KMS-11 (cell line): ENCODE data around the gene ARHGAP45.

Experiments
- H2AFZ ChIP-seq: fragments of 200-600 bp; sonication (generic); 2 replicates; pipeline ENCODE4 v1.6.1; 2016; ENCODE audit warnings: antibody characterized with exemption, mixed run types, low read depth
- H3K27ac ChIP-seq: fragments of 200-600 bp; sonication (generic); 2 replicates; pipeline ENCODE4 v1.6.1; 2016; ENCODE audit warnings: mild to moderate bottlenecking, mixed run types
- H3K27me3 ChIP-seq: fragments of 200-600 bp; sonication (generic); 2 replicates; pipeline ENCODE4 v1.6.1; 2017; ENCODE audit warnings: mild to moderate bottlenecking, low read depth, mixed run types, moderate library complexity; ENCODE audit not compliant: insufficient read depth
- H3K36me3 ChIP-seq: fragments of 200-600 bp; sonication (generic); 2 replicates; pipeline ENCODE4 v1.6.1; 2017; ENCODE audit warnings: mild to moderate bottlenecking, mixed run types; ENCODE audit not compliant: insufficient read depth
- H3K4me1 ChIP-seq: fragments of 200-600 bp; sonication (generic); 2 replicates; pipeline ENCODE4 v1.6.1; 2016; ENCODE audit warnings: mild to moderate bottlenecking, low read depth, mixed run types; ENCODE audit not compliant: poor library complexity, severe bottlenecking
- H3K4me2 ChIP-seq: fragments of 200-600 bp; sonication (generic); 2 replicates; pipeline ENCODE4 v1.7.0; 2016; ENCODE audit warnings: mild to moderate bottlenecking, mixed run types
- H3K4me3 ChIP-seq: fragments of 200-600 bp; sonication (generic); IDR thresholded peaks from 2 replicates; pipeline ENCODE4 v1.6.1; 2017; ENCODE audit warnings: low read depth, low read length, mixed read lengths; ENCODE audit not compliant: insufficient read depth
- H3K79me2 ChIP-seq: fragments of 200-600 bp; sonication (generic); 2 replicates; pipeline ENCODE4 v1.6.1; 2016; ENCODE audit warnings: low read depth, mixed run types; ENCODE audit not compliant: insufficient read depth
- H3K9ac ChIP-seq: fragments of 200-600 bp; sonication (generic); 2 replicates; pipeline ENCODE4 v1.6.1; 2016; ENCODE audit warnings: mild to moderate bottlenecking, mixed run types
- H4K20me1 ChIP-seq: fragments of 200-600 bp; sonication (generic); 2 replicates; pipeline ENCODE4 v1.6.1; 2016; ENCODE audit warnings: mild to moderate bottlenecking, mixed run types; ENCODE audit not compliant: insufficient read depth
- TF ChIP-seq, protein P1 (sequence below): fragments of 200-600 bp; sonication (generic); conservative IDR thresholded peaks from 2 replicates; pipeline ENCODE4 v1.6.1; 2017; ENCODE audit warnings: low read depth, mild to moderate bottlenecking, antibody characterized with exemption, low read length, moderate library complexity, mixed read lengths

The ARHGAP45 gene

DNA sequence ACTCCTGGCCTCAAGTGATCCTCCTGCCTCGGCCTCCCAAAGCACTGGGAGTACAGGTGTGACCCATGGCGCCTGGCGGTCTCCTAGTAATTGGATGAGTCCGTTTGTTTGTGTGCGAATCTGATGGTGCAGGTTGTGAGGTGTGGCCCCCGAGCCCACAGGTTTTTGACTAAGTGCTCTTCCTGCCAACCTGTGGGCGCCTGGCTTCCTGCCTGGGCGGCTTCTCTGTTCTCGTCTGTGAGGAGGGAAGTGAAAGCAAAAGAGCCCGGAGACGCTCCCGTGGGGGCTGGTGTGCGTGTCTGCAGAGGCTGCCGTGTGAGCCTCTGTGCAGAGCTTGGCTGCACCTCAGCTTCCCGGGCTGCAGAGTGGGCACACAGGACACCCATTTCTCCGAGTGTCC, 10.0 kb downstream of the ARHGAP45 start:
- no peaks in the 10 kb centered on the region for H4K20me1 ChIP-seq
- no peak overlapping the region for H3K9ac ChIP-seq
- peak overlapping the region; percentile 22 for H3K4me2 ChIP-seq
- no peak overlapping the region for H3K4me3 ChIP-seq
- peak overlapping the region; percentile 38; the same call in 1 of the 2 replicates for H3K27ac ChIP-seq
- TF ChIP-seq, protein P1, sequence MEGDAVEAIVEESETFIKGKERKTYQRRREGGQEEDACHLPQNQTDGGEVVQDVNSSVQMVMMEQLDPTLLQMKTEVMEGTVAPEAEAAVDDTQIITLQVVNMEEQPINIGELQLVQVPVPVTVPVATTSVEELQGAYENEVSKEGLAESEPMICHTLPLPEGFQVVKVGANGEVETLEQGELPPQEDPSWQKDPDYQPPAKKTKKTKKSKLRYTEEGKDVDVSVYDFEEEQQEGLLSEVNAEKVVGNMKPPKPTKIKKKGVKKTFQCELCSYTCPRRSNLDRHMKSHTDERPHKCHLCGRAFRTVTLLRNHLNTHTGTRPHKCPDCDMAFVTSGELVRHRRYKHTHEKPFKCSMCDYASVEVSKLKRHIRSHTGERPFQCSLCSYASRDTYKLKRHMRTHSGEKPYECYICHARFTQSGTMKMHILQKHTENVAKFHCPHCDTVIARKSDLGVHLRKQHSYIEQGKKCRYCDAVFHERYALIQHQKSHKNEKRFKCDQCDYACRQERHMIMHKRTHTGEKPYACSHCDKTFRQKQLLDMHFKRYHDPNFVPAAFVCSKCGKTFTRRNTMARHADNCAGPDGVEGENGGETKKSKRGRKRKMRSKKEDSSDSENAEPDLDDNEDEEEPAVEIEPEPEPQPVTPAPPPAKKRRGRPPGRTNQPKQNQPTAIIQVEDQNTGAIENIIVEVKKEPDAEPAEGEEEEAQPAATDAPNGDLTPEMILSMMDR = no peak
- peaks cover 29% of the 10 kb centered on the region for H3K4me1 ChIP-seq
- no peaks in the 10 kb centered on the region for H3K36me3 ChIP-seq
- no peaks in the 10 kb centered on the region for H3K27me3 ChIP-seq
- no peak overlapping the region for H2AFZ ChIP-seq
- no peaks in the 10 kb centered on the region for H3K79me2 ChIP-seq

DNA sequence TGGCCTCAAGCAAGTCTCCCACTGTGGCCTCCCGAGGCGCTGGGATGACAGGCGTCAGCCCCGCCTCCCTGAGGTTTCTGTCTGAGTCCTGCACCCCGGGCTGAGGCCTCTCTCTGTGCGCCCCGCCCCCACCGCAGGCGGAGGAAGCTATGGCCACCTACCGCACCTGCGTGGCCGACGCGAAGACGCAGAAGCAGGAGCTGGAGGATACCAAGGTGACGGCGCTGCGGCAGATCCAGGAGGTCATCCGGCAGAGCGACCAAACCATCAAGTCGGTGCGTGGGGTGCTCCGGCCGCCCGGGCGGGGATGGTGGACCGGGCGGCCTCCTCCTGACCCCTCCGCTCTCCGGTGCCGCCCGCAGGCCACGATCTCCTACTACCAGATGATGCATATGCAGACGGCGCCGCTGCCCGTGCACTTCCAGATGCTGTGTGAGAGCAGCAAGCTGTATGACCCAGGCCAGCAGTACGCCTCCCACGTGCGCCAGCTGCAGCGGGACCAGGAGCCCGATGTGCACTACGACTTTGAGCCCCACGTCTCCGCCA, 12.7 kb downstream of the ARHGAP45 start:
- Histone ChIP-seq H4K20me1 (no peaks in the 10 kb centered on the region), H3K4me3 (no peak overlapping the region), H3K4me1 (peaks cover 29% of the 10 kb centered on the region), H3K79me2 (no peaks in the 10 kb centered on the region), H3K27ac (no peak overlapping the region), H3K36me3 (no peaks in the 10 kb centered on the region), H3K27me3 (no peaks in the 10 kb centered on the region), H3K9ac (no peak overlapping the region), H3K4me2 (no peak overlapping the region), H2AFZ (no peak overlapping the region)
- TF ChIP-seq, protein P1 = no peak

DNA sequence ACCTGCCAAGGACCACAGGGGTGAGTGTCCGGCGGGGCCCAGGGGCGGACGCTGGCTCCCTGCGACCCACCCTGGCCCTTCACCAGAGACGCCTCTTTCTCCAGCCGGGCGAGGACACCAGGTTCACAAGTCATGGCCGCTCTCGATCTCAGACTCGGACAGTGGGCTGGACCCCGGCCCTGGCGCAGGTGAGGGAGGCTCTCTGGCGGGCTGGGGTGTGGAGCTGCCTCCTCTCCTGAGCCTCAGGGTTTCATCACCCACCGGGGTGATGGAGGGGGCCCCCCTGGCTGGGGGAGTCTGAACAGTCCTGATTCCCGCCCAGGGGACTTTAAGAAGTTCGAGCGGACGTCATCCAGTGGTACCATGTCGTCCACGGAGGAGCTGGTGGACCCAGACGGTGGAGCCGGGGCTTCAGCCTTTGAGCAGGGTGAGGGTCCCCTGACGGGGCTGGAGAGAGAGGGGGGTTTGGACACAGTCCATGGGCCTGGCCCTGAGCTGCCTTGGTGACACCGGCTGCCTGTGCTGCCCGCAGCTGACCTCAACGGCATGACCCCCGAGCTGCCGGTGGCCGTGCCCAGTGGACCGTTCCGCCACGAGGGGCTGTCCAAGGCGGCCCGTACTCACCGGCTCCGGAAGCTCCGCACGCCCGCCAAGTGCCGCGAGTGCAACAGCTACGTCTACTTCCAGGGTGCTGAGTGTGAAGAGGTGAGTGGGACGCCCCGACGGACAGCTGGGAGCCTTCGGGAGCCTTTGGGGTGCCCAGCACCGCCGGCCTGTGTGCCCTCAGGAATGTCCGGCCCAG, 13.6 kb downstream of the ARHGAP45 start:
- H3K4me3 ChIP-seq = no peak overlapping the region
- H4K20me1 ChIP-seq = no peaks in the 10 kb centered on the region
- H3K9ac ChIP-seq = no peak overlapping the region
- H2AFZ ChIP-seq = no peak overlapping the region
- H3K27ac ChIP-seq = no peak overlapping the region
- H3K36me3 ChIP-seq = no peaks in the 10 kb centered on the region
- no peak overlapping the region for H3K4me2 ChIP-seq
- no peaks in the 10 kb centered on the region for H3K79me2 ChIP-seq
- peaks cover 21% of the 10 kb centered on the region for H3K4me1 ChIP-seq
- no peaks in the 10 kb centered on the region for H3K27me3 ChIP-seq
- TF ChIP-seq, protein P1 = no peak

DNA sequence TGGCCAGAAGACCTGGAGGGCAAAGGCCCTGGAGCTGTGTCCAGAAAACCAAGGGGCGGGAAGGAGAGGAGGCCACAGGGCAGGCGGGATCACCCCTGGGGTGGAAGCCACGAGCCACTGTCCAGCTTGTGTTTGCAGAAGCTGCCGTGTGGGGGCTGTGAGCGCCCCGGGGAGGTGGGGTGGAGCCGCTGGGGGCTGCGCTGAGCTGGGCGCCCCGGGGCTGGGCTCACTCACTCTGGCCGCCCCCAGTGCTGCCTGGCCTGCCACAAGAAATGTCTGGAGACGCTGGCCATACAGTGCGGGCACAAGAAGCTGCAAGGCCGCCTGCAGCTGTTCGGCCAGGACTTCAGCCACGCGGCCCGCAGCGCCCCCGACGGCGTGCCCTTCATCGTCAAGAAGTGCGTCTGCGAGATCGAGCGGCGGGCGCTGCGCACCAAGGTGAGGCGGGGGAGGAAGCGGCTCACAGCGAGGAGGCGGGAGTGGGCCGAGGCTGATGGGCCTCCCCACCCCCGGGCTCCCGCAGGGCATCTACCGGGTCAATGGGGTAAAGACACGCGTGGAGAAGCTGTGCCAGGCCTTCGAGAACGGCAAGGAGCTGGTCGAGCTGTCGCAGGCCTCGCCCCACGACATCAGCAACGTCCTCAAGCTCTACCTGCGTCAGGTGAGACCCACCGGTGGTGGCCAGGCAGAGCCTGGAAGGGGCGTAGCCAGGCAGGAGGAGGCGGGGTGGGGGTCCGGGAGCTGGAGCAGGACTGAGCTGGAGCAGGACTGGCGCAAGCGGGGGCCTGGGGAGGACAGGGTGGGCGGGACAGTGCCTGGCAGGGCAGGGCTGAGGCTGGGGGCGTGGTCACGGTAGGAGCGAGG, 14.6 kb downstream of the ARHGAP45 start:
- Histone ChIP-seq H3K27me3 (no peaks in the 10 kb centered on the region), H4K20me1 (no peaks in the 10 kb centered on the region), H3K4me2 (no peak overlapping the region), H3K36me3 (no peaks in the 10 kb centered on the region), H3K27ac (no peak overlapping the region), H3K9ac (no peak overlapping the region), H2AFZ (no peak overlapping the region), H3K4me3 (no peak overlapping the region), H3K79me2 (no peaks in the 10 kb centered on the region), H3K4me1 (peaks cover 14% of the 10 kb centered on the region)
- TF ChIP-seq, protein P1 = no peak
